GM12874 (cell line): ENCODE data around the gene CLDN16.

Experiments
- CTCF ChIP-seq: IDR thresholded peaks from 2 replicates; pipeline ENCODE4 v1.5.1; 2011; ENCODE audit warnings: low read depth, mild to moderate bottlenecking, control low read depth, low read length, moderate library complexity; ENCODE audit not compliant: insufficient read depth

Gene CLDN16

GRCh38 chr3:190396001-190396400 is 8.0 kb downstream of the CLDN16 start:
- no peak for TF ChIP-seq CTCF

- TF ChIP-seq CTCF = no peak
Observed at GRCh38 chr3:190397889-190398288, 9.9 kb downstream of the CLDN16 start.

GRCh38 chr3:190399677-190400076 is 11.7 kb downstream of the CLDN16 start:
- TF ChIP-seq CTCF = no peak

- TF ChIP-seq CTCF = no peak
Observed at GRCh38 chr3:190401963-190402362, 14.0 kb downstream of the CLDN16 start.

- no peak for TF ChIP-seq CTCF
Observed at GRCh38 chr3:190404715-190405114, 16.8 kb downstream of the CLDN16 start.

GRCh38 chr3:190414297-190414696 is 26.3 kb downstream of the CLDN16 start:
- TF ChIP-seq CTCF = no peak

GRCh38 chr3:190424108-190424477 is 36.1 kb downstream of the CLDN16 start:
- TF ChIP-seq CTCF = no peak
